Inflammatory macrophage treated with lipopolysaccharide for 1 hour (primary cell): ENCODE results near the gene SOD2.
"Not testable (repeated sequence)": the region's sequence is repeated elsewhere in the genome, so short reads cannot be mapped to it uniquely, and the experiment has no call there.

Experiments used
- DNase-seq, 2 donors: peaks; one replicate each; pipeline ENCODE4 v3.0.0-alpha.2; 2020 to 2022

Gene SOD2

GRCh38 chr6:159681191-159681880, 11.7 kb downstream of the SOD2 start:
- peak in 1 of 2 donors; percentile 65 for DNase-seq

GRCh38 chr6:159680104-159680503, 12.9 kb downstream of the SOD2 start:
- peak in 1 of 2 donors; percentile 45 for DNase-seq

GRCh38 chr6:159679091-159680077, 13.7 kb downstream of the SOD2 start:
- peak in 1 of 2 donors; percentile 49 for DNase-seq

DNA sequence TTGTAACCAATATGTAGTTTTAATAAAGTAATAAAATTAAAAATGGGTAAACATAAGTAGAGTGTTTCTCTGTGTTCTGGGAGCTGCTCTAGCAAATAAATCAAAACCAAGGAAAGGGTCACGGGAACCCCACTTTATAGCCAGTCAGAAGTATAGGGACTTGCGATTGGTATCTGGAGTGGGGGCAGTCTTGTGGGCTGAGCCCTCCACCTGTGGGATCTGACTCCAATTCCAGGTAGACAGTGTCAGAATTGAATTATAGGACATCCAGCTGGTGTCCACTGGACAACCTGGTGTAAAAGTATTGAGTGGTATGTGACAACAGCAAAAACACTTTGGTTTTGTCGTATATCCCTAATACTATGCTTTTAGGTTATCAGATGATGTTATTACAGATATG, 14.5 kb downstream of the SOD2 start:
- peak in 1 of 2 donors; percentile 72 for DNase-seq

DNA sequence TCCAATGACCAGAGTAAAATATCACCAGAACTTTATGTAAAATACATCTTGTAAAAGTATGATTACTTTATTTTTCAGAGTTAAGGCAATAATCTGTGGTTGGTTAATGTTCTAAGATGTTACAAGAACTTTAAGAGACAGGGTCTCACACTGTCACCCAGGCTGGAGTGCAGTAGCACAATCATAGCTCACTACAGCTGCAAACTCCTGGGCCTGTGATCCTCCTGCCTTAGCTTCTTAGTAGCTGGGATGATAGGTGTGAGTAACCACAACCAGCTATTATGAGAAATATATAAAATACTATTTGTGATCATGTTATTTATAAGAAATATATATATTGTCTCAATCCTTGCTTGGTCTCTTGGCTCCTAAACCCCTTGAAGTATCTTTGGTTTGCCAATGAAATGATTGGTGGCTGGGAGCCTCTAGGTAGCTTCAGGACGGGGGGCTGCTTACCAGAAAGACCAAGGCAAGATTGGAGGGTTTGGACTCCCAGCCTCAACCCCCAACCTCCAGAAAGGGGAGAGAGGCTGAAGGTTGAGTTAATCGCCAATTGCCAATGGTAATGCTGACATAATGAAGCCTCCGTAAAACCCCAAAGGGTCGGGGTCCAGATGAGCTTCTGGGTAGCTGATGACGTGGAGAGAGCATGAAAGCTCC, 15.4 kb downstream of the SOD2 start:
- peak; percentile 72 to 78 for DNase-seq

GRCh38 chr6:159676890-159677505, 16.0 kb downstream of the SOD2 start:
- peak; percentile 84 to 88 for DNase-seq

DNA sequence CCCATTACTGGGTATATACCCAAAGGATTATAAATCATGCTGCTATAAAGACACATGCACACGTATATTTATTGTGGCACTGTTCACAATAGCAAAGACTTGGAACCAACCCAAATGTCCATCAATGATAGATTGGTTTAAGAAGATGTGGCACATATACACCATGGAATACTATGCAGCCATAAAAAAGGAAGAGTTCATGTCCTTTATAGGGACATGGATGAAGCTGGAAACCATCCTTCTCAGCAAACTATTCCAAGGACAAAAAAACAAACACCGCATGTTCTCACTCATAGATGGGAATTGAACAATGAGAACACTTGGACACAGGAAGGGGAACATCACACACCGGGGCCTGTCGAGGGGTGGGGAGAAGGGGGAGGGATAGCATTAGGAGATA, 16.8 kb downstream of the SOD2 start:
- not testable (repeated sequence) for DNase-seq

GRCh38 chr6:159665868-159666635, 27.0 kb downstream of the SOD2 start:
- DNase-seq, result peak; percentile 40 to 42

DNA sequence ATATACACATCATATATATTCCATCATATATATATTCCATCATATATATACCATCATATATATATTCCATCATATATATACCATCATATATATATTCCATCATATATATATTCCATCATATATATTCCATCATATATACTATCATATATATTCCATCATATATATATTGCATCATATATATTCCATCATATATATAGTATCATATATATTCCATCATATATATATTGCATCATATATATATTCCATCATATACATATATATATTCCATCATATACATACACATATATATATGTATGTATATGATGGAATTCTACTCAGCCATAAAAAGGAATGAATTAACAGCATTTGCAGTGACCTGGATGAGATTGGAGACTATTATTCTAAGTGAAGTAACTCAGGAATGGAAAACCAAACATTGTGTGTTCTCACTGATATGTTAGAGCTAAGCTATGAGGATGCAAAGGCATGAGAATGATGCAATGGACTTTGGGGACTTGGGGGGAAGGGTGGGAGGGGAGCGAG, 29.6 kb downstream of the SOD2 start:
- DNase-seq, result not testable (repeated sequence)

DNA sequence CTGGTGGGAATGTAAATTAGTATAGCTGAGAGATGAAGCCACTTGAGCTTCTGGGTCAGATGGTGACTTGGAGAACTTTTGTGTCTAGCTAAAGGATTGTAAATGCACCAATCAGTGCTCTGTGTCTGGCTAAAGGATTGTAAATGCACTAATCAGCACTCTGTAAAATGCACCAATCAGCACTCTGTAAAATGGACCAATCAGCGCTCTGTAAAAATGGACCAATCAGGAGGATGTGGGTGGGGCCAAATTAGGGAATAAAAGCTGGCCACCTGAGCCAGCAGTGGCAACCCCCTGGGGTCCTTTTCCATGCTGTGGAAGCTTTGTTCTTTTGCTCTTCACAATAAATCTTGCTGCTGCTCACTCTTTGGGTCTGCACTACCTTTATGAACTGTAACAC, 31.1 kb downstream of the SOD2 start:
- not testable (repeated sequence) for DNase-seq

DNA sequence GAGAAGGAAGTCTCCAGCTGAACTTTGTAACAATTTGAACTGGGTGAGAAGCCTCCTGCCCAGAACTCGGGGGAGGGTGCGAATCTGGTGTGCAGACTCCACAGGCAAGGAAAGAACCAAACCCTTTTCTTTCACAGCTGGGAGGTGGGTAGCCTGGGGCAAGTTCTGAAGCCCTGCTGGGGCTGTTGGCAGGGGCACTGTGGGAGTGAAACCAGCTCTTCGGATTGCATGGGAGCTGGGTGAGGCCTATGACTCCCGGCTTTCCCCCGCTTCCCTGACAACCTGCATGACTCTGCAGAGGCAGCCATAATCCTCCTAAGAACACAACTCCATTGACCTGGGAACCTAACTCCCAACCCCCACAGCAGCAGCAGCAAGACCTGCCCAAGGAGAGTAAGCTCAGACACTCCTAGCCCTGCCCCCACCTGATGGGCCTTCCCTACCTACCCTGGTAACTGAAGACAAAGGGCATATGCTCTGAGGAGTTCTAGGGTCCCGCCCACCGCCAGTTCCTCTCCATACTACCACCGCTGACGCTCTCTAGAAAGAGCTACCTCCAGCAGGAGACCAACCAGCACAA, 37.5 kb downstream of the SOD2 start:
- DNase-seq, result no peak

DNA sequence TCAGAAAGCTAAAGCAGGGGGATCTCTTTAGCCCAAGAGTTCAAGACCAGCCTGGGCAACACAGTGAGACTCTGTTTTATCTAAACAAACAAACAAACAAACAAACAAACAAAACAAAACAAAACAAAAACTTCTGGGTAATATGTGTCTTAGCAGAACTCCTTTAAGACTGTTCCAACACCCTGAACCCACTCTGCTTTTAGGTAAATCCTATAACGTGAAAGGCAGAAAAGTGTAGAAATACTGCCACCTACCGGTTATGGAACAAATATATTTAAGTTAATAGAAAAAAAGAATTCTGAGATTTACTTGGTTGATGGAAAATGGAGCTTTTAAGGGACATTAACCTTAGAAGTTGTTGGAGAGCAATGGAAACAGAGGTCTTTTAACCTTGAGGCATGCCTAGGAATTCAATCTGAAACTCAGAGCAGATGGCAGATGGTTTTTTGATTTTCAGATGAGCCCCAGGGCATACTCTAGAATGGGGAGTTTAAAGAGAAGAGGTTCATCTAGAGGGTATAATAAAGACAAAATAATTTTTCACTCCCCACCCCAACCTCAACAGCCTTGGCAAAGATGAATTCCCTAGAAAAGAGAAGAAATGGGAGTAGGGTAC, 38.5 kb downstream of the SOD2 start:
- peak; percentile 53 to 83 for DNase-seq

- DNase-seq, result no peak
Observed at GRCh38 chr6:159650314-159650713, 42.7 kb downstream of the SOD2 start.

DNA sequence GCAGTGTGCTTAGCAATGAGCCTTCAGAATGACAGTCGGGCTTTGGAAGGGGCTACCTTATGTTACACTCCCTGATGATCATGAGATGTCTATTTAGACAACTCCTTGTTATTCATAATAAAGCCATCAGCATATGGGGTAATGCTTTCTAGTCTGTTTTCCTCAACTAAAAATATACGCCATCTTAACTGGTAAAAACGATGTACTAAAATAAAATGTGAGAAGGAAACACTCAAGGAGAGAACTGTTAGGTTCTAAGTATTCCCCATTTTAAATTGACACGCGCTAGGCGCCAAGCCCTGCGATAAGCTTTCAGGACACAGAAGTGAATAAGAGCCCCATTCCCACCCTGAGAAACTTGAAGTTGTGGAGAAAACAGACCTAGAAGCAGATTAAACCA, 43.6 kb downstream of the SOD2 start:
- DNase-seq, result no peak

DNA sequence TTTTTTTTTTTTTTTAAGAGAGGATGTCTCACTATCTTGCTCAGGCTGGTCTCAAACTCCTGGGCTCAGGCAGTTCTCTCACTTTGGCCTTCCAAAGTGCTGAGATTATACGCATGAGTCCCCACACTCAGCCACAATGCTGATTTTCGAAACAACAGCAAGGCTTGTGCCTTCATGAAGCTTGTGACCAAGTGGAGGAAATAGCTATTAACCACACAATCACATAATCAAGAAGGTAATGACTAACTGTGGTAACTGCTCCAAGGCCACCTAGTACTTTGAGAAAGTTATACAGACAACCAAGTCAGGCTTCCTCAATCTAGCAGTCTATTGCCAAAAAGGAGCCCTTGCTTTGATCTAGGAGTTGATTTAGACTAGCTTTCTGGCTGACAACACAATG, 46.3 kb downstream of the SOD2 start:
- peak in 1 of 2 donors; percentile 29 for DNase-seq

- DNase-seq, result peak; percentile 63 to 67
Observed at GRCh38 chr6:159646116-159646515, 46.9 kb downstream of the SOD2 start.

DNA sequence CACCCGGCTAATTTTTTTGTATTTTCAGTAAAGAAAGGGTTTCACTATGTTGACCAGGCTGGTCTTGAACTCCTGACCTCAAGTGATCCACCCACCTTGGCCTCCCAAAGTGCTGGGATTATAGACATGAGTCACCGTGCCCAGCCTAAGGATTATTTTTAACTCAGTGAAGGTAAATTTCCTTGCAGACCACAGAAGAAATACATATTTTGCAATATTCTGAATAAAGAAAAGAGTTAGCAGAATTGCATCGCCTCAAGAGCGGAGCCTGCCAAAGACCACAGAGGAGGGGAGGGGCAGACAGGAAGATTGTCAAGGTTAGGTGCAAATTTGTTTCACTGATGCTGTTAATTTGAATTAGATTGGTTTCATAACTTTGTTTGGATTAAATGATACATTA, 47.4 kb downstream of the SOD2 start:
- DNase-seq, result no peak
